ENCODE data around the gene FOXP2. TPM values are rescaled to one million over a fixed set of nuclear protein-coding genes. Genes with fewer than 3 reads are reported as not detected.
A peak's percentile ranks its signal among the peaks of the same experiment; 100 is the strongest.

The FOXP2 gene
- total and polyA plus RNA-seq, 9 of the 15 experiments (the other 6 are each of a cell fraction or from before 2014, with no cell fraction given), result not detected

DNA sequence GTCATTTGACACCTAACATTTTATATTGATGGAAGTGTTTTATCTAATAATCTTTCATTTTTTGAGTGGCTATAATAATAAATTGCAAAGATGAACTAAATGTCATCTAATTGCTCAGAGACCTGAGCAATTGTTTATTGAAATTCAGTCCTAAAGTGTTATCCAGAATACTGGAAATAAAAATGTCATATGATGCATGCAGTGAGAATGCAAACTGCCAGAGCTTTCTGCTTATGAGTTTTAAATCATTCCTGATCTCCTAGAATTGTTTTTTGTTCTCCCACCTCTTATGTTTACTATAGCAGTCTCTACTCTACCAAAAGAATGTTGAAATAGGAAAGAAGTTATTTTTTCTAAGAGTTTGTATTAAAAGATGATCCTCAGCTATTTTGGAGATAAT, 116.7 kb downstream of the FOXP2 start (continued):
- TF ChIP-seq MED1 (CRISPR knock-in tag; IDR thresholded peaks at IDR 0.05; ENCODE audit: borderline replicate concordance), result no peak
- no peak for TF ChIP-seq KDM1A (IDR thresholded peaks at IDR 0.05)
- TF ChIP-seq, protein P1, sequence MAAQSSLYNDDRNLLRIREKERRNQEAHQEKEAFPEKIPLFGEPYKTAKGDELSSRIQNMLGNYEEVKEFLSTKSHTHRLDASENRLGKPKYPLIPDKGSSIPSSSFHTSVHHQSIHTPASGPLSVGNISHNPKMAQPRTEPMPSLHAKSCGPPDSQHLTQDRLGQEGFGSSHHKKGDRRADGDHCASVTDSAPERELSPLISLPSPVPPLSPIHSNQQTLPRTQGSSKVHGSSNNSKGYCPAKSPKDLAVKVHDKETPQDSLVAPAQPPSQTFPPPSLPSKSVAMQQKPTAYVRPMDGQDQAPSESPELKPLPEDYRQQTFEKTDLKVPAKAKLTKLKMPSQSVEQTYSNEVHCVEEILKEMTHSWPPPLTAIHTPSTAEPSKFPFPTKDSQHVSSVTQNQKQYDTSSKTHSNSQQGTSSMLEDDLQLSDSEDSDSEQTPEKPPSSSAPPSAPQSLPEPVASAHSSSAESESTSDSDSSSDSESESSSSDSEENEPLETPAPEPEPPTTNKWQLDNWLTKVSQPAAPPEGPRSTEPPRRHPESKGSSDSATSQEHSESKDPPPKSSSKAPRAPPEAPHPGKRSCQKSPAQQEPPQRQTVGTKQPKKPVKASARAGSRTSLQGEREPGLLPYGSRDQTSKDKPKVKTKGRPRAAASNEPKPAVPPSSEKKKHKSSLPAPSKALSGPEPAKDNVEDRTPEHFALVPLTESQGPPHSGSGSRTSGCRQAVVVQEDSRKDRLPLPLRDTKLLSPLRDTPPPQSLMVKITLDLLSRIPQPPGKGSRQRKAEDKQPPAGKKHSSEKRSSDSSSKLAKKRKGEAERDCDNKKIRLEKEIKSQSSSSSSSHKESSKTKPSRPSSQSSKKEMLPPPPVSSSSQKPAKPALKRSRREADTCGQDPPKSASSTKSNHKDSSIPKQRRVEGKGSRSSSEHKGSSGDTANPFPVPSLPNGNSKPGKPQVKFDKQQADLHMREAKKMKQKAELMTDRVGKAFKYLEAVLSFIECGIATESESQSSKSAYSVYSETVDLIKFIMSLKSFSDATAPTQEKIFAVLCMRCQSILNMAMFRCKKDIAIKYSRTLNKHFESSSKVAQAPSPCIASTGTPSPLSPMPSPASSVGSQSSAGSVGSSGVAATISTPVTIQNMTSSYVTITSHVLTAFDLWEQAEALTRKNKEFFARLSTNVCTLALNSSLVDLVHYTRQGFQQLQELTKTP (IDR thresholded peaks at IDR 0.05; ENCODE audit: low read depth in 1 of 2, partially characterized antibody in 2 of 2), result no peak
- TF ChIP-seq ELF1 (tag; IDR thresholded peaks at IDR 0.05), result no peak

DNA sequence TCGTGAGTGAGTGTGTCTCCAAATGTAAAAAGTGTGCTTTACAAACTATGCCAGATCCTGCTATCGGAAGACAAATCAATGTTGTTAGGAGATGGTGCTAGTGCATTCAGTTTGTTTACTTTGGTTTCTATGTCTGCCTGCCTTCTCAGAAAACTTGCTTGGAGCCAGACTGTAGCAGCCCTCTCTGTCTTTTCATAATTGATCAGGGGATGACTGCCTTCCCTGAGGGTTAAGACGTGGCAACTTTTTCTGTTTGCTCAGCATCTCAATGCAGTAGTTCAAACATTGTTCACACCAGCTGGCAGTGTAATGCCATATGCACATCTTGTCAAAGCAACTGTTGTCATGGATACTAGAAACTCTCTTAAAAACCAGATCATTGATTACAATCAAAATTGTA, 118.5 kb downstream of the FOXP2 start:
- Histone ChIP-seq H3K4me3 (no peak overlapping the region), H4K20me1 (replicated peaks; ENCODE audit: control insufficient read depth, insufficient read depth, low read length) (no peaks in the 10 kb centered on the region), H3K9ac (ENCODE audit: insufficient read depth in 1 of 2, low read depth in 2 of 2, low read length in 2 of 2) (no peak overlapping the region), H3K27me3 (ENCODE audit: control insufficient read depth in 2 of 2, insufficient read depth in 2 of 2, low read length in 2 of 2) (no peaks in the 10 kb centered on the region), H3K9me1 (ENCODE audit: control insufficient read depth, insufficient read depth, low read length) (no peaks in the 10 kb centered on the region), H3K27ac (ENCODE audit: extremely low read depth, low read depth, low read length) (no peak overlapping the region), H3K36me3 (ENCODE audit: control insufficient read depth, insufficient read depth, low read length) (no peaks in the 10 kb centered on the region), H3K9me3 (replicated peaks; ENCODE audit: control insufficient read depth, insufficient read depth, low read depth, low read length) (no peaks in the 10 kb centered on the region; the same call in none of the 2 replicates), H2AFZ (ENCODE audit: low read depth, low read length) (no peak overlapping the region), H3K79me2 (ENCODE audit: control insufficient read depth, insufficient read depth, low read length) (no peaks in the 10 kb centered on the region), H3K4me1 (replicated peaks in 1 of 2; ENCODE audit: control insufficient read depth in 2 of 2, insufficient read depth in 2 of 2, low read length in 2 of 2) (no peaks in the 10 kb centered on the region), H3K4me2 (ENCODE audit: insufficient read depth, low read length) (no peak overlapping the region)
- CTCF ChIA-PET (ENCODE audit: low intra/inter-chr PET ratio), result no interaction called here
- no peak for ATAC-seq
- 2% methylated on average over 3 of the region's 3 CpGs for WGBS (ENCODE audit: insufficient coverage, low coverage, missing lambda C conversion rate)
- intact Hi-C loops (cut with micrococcal nuclease), result no loop called here
- DNase-seq (ENCODE audit: extremely low read depth in 1 of 4, low spot score in 3 of 4), result no peak
- TF ChIP-seq ZNF436 (CRISPR knock-in tag; IDR thresholded peaks at IDR 0.05) (no peak), RFX1 (IDR thresholded peaks at IDR 0.05) (peak; percentile 28; the same call in 1 of the 2 replicates), SMARCA4 (IDR thresholded peaks at IDR 0.05) (no peak)
- POLR2A ChIA-PET, result no interaction called here
- in situ Hi-C loops (cut with MboI), result no loop called here
- no TSS peak for BruUV-seq (replicated peaks)
- FAIRE-seq, result no peak
